Activated CD8-positive, alpha-beta memory T cell treated with anti-CD3 and anti-CD28 coated beads for 24 hours (primary cell): Measurements from ENCODE around the gene PI16.
A peak's percentile ranks its signal among the peaks of the same experiment; 100 is the strongest.
"Not testable (repeated sequence)": the region's sequence is repeated elsewhere in the genome, so short reads cannot be mapped to it uniquely, and the experiment has no call there.

Experiments used
- DNase-seq: peaks from one replicate; pipeline ENCODE4 v3.0.0-alpha.2; 2020

Gene PI16

GRCh38 chr6:36976509-36976908 lies 22.0 kb downstream of the PI16 start:
- DNase-seq, result no peak

DNA sequence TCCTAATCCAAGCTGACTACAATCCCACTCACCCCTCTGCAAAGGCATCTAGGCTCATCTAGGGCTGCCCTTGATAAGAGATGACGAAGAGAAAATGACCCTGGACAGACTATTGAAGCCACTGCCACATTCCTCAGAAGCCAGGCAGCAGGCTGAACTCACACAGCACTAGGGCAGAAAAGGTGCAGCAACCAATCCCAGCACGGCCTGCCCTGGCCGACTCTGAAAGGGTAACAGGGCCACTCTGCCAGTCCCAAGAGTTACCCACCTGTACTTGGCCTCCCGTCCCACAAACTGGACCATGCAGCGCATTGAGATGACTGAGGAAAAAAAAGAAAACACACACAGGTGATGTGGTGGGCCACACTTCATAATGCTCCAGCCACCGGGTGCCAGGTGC lies 22.4 kb downstream of the PI16 start:
- DNase-seq, result no peak

GRCh38 chr6:36977470-36977941 lies 23.0 kb downstream of the PI16 start:
- no peak for DNase-seq

GRCh38 chr6:36978421-36979346 lies 24.1 kb downstream of the PI16 start:
- no peak for DNase-seq

DNA sequence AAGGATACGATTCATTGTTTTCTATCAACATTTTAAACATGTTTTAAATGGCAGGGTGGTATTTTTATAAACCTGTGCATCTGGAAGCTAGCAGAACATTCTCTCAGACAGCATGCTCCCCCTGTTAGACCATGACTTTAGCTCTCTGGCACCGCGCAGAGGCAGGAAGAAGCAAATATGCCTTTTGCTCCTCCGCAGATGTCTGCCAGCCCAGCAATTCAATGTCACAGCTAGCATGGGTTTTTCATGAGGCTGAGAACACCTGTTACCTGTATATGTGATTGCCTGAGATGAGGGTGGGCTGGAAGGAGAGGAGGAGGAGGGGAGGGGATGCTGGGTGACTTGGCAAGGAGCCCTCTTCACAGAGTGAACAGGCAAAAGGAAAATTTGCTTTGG lies 24.8 kb downstream of the PI16 start:
- no peak for DNase-seq

- DNase-seq, result no peak
Measured at GRCh38 chr6:36980129-36980528, 25.6 kb downstream of the PI16 start.

DNA sequence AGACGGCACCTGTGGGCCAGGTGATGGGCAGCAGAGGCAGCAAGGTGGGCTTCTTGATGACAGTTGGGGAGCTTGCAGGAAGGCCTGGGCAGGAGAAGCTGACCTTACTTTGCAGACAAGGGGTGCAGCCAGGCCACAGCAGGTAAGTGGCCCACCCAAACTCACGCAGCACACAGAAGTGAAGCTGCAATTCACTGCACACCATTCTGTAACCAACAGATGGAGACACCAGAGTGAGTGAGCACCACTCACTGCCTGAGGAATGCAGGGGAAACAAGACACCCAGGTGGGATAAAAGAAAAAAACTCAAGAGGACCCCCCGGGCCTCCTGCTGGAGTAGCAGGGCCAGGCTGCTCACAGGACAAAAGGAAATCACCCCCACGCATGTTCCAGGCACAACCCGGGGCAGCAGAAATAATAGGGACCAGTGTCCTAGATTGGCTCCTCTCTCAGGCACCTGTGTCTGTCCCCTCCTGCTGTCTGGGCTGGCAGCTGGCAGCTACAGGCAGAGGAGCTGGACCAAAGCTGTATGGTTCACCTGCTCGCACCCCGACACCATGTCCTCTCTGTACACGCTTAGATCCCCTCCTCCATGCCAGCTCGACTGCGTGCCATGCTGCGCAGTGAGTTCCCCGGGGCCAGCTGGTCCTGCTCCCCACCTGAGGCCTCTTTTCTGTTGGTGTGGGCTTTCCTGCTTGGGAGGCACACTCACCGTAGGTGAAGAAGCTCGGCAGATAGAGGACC lies 26.5 kb downstream of the PI16 start:
- DNase-seq, result no peak

DNA sequence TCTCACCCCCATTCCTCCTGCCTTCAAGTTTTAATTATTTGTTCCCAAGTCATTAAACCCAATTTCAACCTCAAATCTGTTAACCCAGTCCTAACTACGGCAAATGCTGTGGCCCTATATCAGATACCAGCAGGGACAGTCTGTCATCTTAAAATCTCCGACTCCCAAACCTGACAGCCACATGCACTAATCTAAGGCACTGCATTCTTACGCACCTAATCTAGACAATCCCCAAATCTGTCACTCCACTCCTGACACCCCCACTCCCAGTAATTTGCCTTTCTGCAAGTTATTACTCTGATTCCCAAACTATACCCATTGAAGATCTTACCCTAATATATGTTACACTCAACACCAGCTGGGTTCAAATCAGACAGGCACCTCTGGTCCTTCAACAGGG lies 29.0 kb downstream of the PI16 start:
- DNase-seq, result no peak

DNA sequence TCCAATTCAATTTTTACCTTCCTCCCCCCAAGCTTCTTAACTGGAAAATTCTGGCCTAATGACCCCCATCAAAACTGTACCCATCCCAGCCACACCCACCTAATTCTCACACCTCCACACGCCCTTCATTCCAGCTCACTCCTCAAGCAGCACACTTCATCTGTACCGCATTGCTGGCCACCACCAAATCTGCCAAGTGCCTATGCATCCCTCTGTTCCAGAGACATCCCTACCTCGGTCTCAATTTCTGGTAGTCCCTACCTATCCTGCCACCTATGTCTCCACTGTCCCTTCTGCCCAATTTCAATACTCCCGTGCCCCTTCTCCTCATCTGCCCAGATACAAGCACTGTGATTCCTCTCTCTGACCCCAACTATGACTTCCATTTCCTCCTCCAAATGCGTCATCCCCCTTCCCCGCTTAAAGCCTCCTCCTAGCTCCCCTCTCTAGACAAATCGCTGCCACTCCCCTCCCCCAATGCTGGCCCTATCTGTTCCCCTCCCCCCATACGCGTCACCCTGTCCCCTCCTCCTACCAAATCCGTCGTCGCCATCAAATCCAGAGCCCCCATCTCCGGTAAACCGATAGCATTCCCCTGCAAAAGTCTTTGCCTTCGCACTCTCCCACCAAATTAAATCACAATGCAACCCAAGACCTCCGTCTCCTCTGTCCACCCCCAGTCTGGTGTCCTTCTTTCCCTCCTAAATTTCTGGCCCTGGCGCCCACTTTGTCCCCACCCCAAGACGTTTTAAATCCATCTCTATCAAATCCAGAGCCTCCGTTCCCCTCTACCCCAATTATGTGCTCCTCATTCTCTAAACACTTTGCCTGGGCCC lies 30.3 kb downstream of the PI16 start:
- no peak for DNase-seq

DNA sequence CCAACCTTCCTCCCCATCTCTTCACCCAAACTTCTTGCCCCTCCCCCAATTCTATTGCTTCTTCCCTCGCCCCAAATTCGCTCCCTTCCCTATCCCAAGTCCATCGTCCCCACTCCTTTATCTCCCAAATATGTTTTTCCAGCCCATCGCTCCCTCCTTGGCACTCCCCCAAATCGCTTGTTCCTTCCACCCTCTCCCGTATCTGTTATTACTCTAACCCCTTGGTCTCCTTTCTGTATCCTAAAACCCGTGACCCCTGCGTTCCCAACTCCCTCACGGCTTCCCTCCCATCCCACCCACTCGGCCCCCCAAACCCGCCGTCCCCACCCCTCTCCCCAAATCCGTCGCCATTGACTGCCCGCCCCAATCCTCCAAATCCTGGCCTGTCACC lies 30.9 kb downstream of the PI16 start:
- no peak for DNase-seq

DNA sequence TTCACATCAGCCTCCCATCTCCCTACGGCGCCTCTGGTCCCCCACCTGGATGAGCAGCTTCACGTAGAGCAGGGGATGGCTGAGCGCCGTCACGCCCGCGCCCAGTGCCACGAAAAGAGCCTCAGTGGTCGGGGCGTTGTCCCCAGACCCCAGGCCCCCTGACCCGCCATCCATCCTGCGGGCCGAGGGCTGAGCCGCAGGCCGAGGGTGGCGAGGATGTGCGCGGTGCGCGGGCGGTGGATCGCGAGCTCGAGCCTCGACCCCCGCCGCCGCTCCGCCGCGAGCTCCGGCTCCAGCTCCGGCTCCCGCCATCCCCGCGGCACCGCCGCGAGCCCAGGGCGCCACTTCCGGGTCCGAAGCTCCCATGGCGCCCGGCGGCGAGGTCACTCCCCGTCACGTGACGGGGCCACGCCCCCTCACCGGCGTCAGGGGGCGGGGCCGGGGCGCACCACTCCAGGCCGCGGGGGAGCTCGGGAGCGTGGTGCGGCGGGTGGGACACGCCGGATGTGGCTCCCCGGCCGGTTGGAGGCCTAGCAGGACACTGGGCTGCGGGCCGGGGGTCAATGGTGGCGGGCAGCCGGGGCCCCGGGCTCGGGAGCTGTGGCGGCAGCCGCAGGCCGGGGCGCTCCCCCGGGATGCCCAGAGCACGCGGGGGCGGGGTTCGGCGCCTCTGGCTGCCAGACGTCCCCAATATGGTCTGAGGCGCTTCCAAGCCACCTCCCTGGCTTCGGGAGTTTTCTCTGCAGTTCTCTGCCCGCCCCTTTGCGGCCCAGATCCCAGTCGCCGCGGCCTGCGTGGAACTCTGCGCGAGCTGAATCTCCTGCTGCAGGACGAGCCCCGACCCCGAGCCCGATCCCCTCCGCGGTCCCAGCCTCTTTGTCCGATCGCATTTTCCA lies 31.5 kb downstream of the PI16 start, which contains the start of gene MTCH1:
Gene MTCH1, minus strand, starts transcription at position 389 of the 896 bp plus-strand sequence. Its CDS starts 23 bp downstream, at position 366.
- peak; percentile 97 for DNase-seq

DNA sequence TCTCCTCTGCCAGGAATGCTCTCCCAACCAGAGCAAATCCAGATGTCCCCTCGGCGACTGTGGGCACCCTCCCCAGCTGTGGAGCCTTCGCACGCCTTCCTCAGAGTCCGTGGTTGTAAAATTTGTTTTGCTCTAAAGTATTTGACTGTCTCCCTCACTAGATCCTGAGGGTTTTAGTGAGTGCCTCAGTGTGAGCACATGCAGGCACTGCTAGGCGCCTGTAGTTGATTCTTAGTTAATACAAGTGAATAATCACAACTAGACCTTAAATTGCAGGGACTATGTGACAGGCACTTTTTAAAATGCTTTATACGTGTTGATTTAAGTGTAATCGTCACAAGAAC lies 32.1 kb downstream of the PI16 start:
- DNase-seq, result no peak

- DNase-seq, result no peak
Measured at GRCh38 chr6:36989264-36989663, 34.7 kb downstream of the PI16 start.

- DNase-seq, result not testable (repeated sequence)
Measured at GRCh38 chr6:36990401-36990800, 35.9 kb downstream of the PI16 start.

DNA sequence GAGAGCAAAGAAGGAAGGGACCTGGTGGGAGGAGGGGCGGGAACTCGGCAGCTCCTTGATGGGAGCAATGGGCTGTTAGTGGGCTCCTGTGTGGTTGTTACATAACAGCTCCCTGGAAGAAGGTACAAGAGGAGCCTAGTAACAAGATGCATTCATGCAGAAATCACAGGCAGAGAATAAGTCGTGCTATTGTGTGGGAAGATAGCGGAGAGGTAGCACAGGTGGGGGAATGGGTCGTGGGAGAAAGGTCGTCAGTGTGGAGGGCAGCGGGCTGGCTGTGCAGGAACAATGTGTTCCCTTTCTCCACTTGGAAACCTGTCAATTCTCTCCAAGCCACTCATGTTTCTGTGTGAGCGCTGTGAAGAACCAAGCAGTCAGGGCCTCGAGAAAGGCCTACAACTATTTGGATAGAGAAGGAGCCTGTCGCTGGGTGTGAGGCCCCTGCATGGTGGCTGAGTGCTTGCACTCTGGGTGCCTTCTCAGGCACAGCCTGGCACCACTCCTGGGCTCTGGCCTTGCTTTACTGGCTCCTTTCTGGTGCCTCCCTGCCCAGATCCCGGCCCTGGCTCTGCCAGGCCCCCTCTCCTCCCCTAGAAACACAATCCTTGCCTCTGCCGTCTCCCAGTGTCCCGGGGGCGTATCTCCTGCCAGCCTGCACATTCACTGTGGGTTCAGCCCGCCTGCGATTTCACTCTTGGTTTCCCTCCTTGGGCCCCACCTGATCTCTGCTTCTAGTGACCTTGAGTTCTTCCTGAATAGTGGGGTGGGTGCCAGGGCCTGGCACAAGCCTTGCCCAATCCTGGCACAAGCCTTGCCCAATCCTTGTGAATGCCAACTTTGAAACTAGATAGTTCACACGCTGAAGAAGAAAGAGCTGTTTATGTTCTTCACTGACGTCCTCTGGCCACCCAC lies 43.5 kb downstream of the PI16 start:
- DNase-seq, result no peak

DNA sequence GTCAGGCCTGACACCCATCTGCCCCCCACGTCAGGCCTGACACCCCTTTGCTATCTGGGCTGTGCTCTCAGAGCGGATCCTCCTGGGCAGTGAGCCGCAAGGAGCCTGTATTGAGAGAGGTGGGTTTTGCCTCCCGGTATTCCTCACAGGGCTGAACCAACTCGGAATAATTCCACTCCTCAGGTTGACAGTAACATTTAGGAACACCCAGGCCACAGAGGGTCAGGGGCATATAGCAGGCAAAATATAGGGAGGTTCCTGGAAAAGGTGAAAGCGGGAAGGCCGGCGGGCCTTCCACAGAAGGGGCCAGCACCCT lies 44.1 kb downstream of the PI16 start:
- no peak for DNase-seq

GRCh38 chr6:36999061-36999750 lies 44.7 kb downstream of the PI16 start:
- no peak for DNase-seq

DNA sequence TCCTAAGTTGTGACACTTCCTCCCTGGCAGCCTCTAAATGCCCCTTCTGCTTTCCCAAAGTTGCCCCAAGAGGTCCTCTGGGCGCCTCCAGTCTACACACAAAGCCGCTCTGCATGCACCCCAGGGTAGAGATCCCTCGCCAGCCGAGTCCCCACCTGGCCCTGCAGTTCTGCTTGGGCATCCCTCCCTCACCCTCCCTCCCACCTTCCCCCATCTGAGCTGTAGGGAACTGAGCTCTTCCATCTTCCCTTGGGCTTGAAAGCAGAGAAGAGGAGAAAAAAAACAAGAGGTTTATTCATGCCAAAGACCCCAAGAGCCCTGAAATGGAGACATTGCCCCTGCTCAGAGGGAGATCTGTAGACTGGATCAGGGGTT lies 45.2 kb downstream of the PI16 start:
- DNase-seq, result no peak

- no peak for DNase-seq
Measured at GRCh38 chr6:37004044-37004980, 49.8 kb downstream of the PI16 start.
